SK-N-SH treated with all-trans-retinoic acid at 6 μM for 48 hours (cell line): ENCODE results near the gene DOP1B.

ENCODE experiments used
- ATAC-seq: fragments of 200-7000 bp; cut with Tn5 transposase; 3 replicates; pipeline ENCODE4 v1.9.1; 2020; ENCODE audit warnings: mild to moderate bottlenecking, moderate library complexity
- ARNTL ChIP-seq: fragments of 450-650 bp; formaldehyde crosslinking; IDR thresholded peaks from 2 replicates; pipeline ENCODE4 v1.5.0; 2020; ENCODE audit warnings: low read depth, mild to moderate bottlenecking, moderate library complexity, borderline replicate concordance
- BACH2 ChIP-seq: fragments of 250-450 bp; sonication (Bioruptor Pico); IDR thresholded peaks from 2 replicates; pipeline ENCODE4 v1.9.0; 2021; ENCODE audit warnings: mild to moderate bottlenecking, borderline replicate concordance
- CREB5 ChIP-seq: fragments of 250-450 bp; sonication (Bioruptor Pico); IDR thresholded peaks from 2 replicates; pipeline ENCODE4 v1.5.1; 2020; ENCODE audit warnings: low read depth, mild to moderate bottlenecking, moderate library complexity
- CSDC2 ChIP-seq: fragments of 250-450 bp; sonication (Bioruptor Pico); IDR thresholded peaks from 2 replicates; pipeline ENCODE4 v1.5.0; 2020; ENCODE audit warnings: mild to moderate bottlenecking, moderate library complexity
- CSRNP3 ChIP-seq: fragments of 250-450 bp; sonication (Bioruptor Pico); IDR thresholded peaks from 2 replicates; pipeline ENCODE4 v1.5.1; 2021; ENCODE audit warnings: mild to moderate bottlenecking, moderate library complexity
- ESRRG ChIP-seq: fragments of 250-450 bp; sonication (Bioruptor Pico); IDR thresholded peaks from 2 replicates; pipeline ENCODE4 v1.6.1; 2021; ENCODE audit warnings: mild to moderate bottlenecking
- GLIS3 ChIP-seq: fragments of 250-450 bp; sonication (Bioruptor Pico); IDR thresholded peaks from 2 replicates; pipeline ENCODE4 v1.5.0; 2020; ENCODE audit warnings: mild to moderate bottlenecking, moderate library complexity
- OSR1 ChIP-seq: fragments of 250-450 bp; sonication (Bioruptor Pico); IDR thresholded peaks from 2 replicates; pipeline ENCODE4 v1.8.0; 2022; ENCODE audit warnings: moderate library complexity, mild to moderate bottlenecking, inconsistent platforms
- PATZ1 ChIP-seq: fragments of 250-450 bp; sonication (Bioruptor Pico); IDR thresholded peaks from 2 replicates; pipeline ENCODE4 v1.8.0; 2020; ENCODE audit warnings: mild to moderate bottlenecking, moderate library complexity, borderline replicate concordance
- POU6F1 ChIP-seq: fragments of 250-450 bp; sonication (Bioruptor Pico); IDR thresholded peaks from 2 replicates; pipeline ENCODE4 v1.8.0; 2021; ENCODE audit warnings: low read depth, mild to moderate bottlenecking, moderate library complexity, borderline replicate concordance
- PPARA ChIP-seq: fragments of 250-450 bp; sonication (Bioruptor Pico); IDR thresholded peaks from 2 replicates; pipeline ENCODE4 v1.5.0; 2020; ENCODE audit warnings: mild to moderate bottlenecking, borderline replicate concordance
- RARB ChIP-seq: fragments of 250-450 bp; sonication (Bioruptor Pico); IDR thresholded peaks from 2 replicates; pipeline ENCODE4 v1.8.0; 2021; ENCODE audit warnings: mild to moderate bottlenecking, moderate library complexity
- TCF4 ChIP-seq: fragments of 250-450 bp; sonication (Bioruptor Pico); IDR thresholded peaks from 2 replicates; pipeline ENCODE4 v1.8.0; 2021; ENCODE audit warnings: mild to moderate bottlenecking, moderate library complexity, borderline replicate concordance
- TOX ChIP-seq: fragments of 250-450 bp; sonication (Bioruptor Pico); IDR thresholded peaks from 2 replicates; pipeline ENCODE4 v1.8.0; 2021; ENCODE audit warnings: mild to moderate bottlenecking, moderate library complexity, borderline replicate concordance
- TSHZ2 ChIP-seq: fragments of 250-450 bp; sonication (Bioruptor Pico); IDR thresholded peaks from 2 replicates; pipeline ENCODE4 v1.5.0; 2020; ENCODE audit warnings: mild to moderate bottlenecking, moderate library complexity
- ZC3H10 ChIP-seq: fragments of 250-450 bp; sonication (Bioruptor Pico); IDR thresholded peaks from 2 replicates; pipeline ENCODE4 v1.5.1; 2021; ENCODE audit warnings: mild to moderate bottlenecking, moderate library complexity
- ZFP3 ChIP-seq: fragments of 250-450 bp; sonication (Bioruptor Pico); IDR thresholded peaks from 2 replicates; pipeline ENCODE4 v1.5.0; 2020; ENCODE audit warnings: mild to moderate bottlenecking, moderate library complexity
- ZFP30 ChIP-seq: fragments of 450-650 bp; formaldehyde crosslinking; IDR thresholded peaks from 2 replicates; pipeline ENCODE4 v1.5.0; 2022; ENCODE audit warnings: mild to moderate bottlenecking, moderate library complexity
- ZNF565 ChIP-seq: fragments of 450-650 bp; formaldehyde crosslinking; conservative IDR thresholded peaks from 2 replicates; pipeline ENCODE4 v1.5.0; 2020; ENCODE audit warnings: low read depth, mild to moderate bottlenecking, moderate library complexity
- ZNF70 ChIP-seq: fragments of 450-650 bp; formaldehyde crosslinking; IDR thresholded peaks from 2 replicates; pipeline ENCODE4 v1.5.0; 2020; ENCODE audit warnings: mild to moderate bottlenecking, moderate library complexity
- ZNF8 ChIP-seq: fragments of 450-650 bp; formaldehyde crosslinking; IDR thresholded peaks from 2 replicates; pipeline ENCODE4 v1.5.0; 2020; ENCODE audit warnings: mild to moderate bottlenecking, moderate library complexity

The DOP1B gene

GRCh38 chr21:36170823-36171222, 14.2 kb downstream of the DOP1B start (continued):
- no peak for TF ChIP-seq ZNF8 (CRISPR knock-in tag)
- TF ChIP-seq CSDC2 (CRISPR knock-in tag): no peak
- TF ChIP-seq ZNF565: no peak
- no peak for TF ChIP-seq RARB (CRISPR knock-in tag)
- no peak for TF ChIP-seq PPARA (CRISPR knock-in tag)
- no peak for TF ChIP-seq BACH2 (CRISPR knock-in tag)

DNA sequence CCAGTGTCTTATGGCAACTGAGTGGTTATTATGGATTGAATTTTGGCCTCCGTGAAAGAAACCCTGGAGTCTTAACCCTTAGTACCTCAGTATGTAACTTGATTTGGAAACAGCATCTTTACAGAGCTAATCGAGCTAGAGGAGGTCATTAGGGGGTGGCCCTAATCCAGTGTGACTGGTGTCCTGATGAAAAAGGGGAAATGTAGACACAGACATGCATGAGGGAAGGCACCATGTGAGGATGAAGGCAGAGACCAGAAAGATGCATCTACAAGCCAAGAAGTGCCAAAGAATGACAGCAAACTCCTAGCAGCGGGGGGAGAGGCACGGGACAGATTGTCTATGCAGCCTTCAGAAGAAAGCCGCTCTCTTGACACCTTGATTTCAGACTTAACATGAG, 14.7 kb downstream of the DOP1B start:
- TF ChIP-seq ZC3H10 (CRISPR knock-in tag) (no peak), GLIS3 (CRISPR knock-in tag) (no peak), CREB5 (CRISPR knock-in tag) (no peak), RARB (CRISPR knock-in tag) (no peak), ESRRG (CRISPR knock-in tag) (no peak), ZNF70 (CRISPR knock-in tag) (no peak)
- ATAC-seq: no peak

GRCh38 chr21:36171741-36172331, 15.2 kb downstream of the DOP1B start:
- ATAC-seq: no peak
- TF ChIP-seq CREB5 (CRISPR knock-in tag) (no peak), ESRRG (CRISPR knock-in tag) (no peak), TOX (CRISPR knock-in tag) (no peak)

DNA sequence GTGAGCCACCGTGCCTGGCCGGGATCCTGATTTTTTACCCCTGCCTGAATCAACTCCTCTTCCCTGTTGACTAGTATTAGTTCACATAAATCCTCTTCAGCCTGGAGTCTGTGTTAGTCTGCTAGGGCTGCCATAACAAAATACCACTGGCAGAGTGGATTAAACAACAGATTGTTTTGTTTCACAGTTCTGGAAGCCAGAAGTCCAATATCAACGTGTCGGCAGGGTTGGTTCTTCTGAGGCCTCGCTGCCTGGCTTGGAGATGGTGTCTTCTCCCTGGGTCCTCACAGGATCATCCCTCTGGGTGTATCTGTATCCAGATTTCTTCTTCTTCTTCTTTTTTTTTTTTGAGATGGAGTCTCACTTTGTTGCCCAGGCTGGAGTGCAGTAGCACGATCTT, 18.2 kb downstream of the DOP1B start:
- no peak for ATAC-seq
- no peak for TF ChIP-seq TCF4 (CRISPR knock-in tag)
- no peak for TF ChIP-seq ZFP3 (CRISPR knock-in tag)
- no peak for TF ChIP-seq CSRNP3 (CRISPR knock-in tag)
- no peak for TF ChIP-seq ZNF565
- no peak for TF ChIP-seq ZNF70 (CRISPR knock-in tag)
- no peak for TF ChIP-seq TSHZ2 (CRISPR knock-in tag)
- no peak for TF ChIP-seq ZFP30 (CRISPR knock-in tag)
- TF ChIP-seq PPARA (CRISPR knock-in tag): no peak
- no peak for TF ChIP-seq RARB (CRISPR knock-in tag)
- no peak for TF ChIP-seq ARNTL (CRISPR knock-in tag)
- no peak for TF ChIP-seq ZNF8 (CRISPR knock-in tag)
- no peak for TF ChIP-seq POU6F1 (CRISPR knock-in tag)
- TF ChIP-seq ZC3H10 (CRISPR knock-in tag): no peak
- no peak for TF ChIP-seq ESRRG (CRISPR knock-in tag)
- no peak for TF ChIP-seq PATZ1 (CRISPR knock-in tag)
- TF ChIP-seq OSR1 (CRISPR knock-in tag): no peak
